Stimulated activated CD4-positive, alpha-beta T cell treated with anti-CD3 and anti-CD28 coated beads, TNF-alpha, amount 100 ng/mL, for 4 hours (primary cell): ENCODE results near the gene ZNF865.
"Not testable (repeated sequence)": the region's sequence is repeated elsewhere in the genome, so short reads cannot be mapped to it uniquely, and the experiment has no call there.

Experiments
- DNase-seq, 3 experiments: peaks; one replicate each; pipeline ENCODE4 v3.0.0-alpha.2; 2020; ENCODE audit warnings: low read depth in 3 of 3

ZNF865 gene

GRCh38 chr19:55605637-55606470 is at the start of gene ZNF865:
ZNF865 (plus strand) TSS chr19:55605647; CDS start chr19:55613619, 7,972 bp downstream.
- peak in 2 of 3 experiments; percentile 43 to 50 for DNase-seq

GRCh38 chr19:55559684-55560083 is 45.8 kb upstream of the ZNF865 start:
- no peak for DNase-seq

GRCh38 chr19:55563261-55563690 is 42.2 kb upstream of the ZNF865 start:
- no peak for DNase-seq

GRCh38 chr19:55566823-55567222 is 38.6 kb upstream of the ZNF865 start:
- DNase-seq: no peak

GRCh38 chr19:55567708-55568328 is 37.6 kb upstream of the ZNF865 start:
- no peak for DNase-seq

- not testable (repeated sequence) for DNase-seq
Observed at GRCh38 chr19:55569477-55569876, 36.0 kb upstream of the ZNF865 start.

GRCh38 chr19:55573929-55574328 is 31.5 kb upstream of the ZNF865 start:
- not testable (repeated sequence) for DNase-seq

GRCh38 chr19:55576746-55577145 is 28.7 kb upstream of the ZNF865 start:
- no peak for DNase-seq

- DNase-seq: no peak
Observed at GRCh38 chr19:55578031-55578760, 27.3 kb upstream of the ZNF865 start.

- DNase-seq: no peak
Observed at GRCh38 chr19:55578761-55579747, 26.4 kb upstream of the ZNF865 start.

- DNase-seq: no peak
Observed at GRCh38 chr19:55579766-55580621, 25.5 kb upstream of the ZNF865 start.

- peak; percentile 54 to 66 (median 62) for DNase-seq
Observed at GRCh38 chr19:55580628-55581144, 24.8 kb upstream of the ZNF865 start, which contains the start of gene ZNF579. ZNF579 (minus strand) TSS chr19:55580848; CDS start chr19:55579639, 1,209 bp downstream.

GRCh38 chr19:55581145-55581822 is 24.2 kb upstream of the ZNF865 start:
- no peak for DNase-seq

GRCh38 chr19:55581823-55582223 is 23.6 kb upstream of the ZNF865 start:
- DNase-seq: no peak

- not testable (repeated sequence) for DNase-seq
Observed at GRCh38 chr19:55582284-55582683, 23.2 kb upstream of the ZNF865 start.

GRCh38 chr19:55583897-55584296 is 21.6 kb upstream of the ZNF865 start:
- DNase-seq: not testable (repeated sequence)

- DNase-seq: no peak
Observed at GRCh38 chr19:55584871-55585270, 20.6 kb upstream of the ZNF865 start.

GRCh38 chr19:55585658-55586339 is 19.6 kb upstream of the ZNF865 start:
- DNase-seq: peak in 1 of 3 experiments; percentile 40
